ENCODE data around the gene SUFU.

DNA sequence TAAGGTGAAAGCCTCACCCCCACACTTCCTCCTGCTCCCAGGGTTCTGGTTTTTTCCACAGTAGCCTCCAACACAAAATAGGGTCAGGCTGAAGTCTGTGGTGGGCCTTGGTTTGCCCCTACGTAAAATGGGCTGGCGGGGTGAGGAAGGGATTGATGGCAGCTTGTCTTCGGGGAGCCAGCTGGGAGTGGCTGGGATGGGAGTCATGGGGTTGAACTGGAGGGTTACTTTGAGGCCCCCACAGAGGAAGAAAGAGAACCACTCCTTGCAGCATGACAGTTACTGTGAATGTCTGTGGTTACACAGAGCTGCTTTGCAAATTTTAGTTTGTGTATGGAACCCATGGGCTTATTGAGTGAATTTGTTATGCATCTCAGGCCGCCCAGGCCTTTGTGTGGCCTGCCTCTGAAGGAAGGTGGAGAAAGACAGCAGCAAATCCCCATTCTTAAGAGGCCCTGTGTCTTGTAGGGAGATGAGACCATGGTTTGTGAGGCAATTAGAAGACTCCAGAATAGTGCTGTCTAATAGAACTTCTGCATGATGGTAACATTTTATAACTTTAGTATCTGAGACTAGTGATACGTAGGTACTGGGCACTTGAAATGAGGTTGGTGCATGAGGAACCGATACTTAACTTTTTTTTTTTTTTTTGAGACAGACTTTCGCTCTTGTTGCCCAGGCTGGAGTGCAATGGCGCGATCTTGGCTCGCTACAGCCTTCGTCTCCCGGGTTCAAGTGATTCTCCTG lies 148.6 kb downstream of the SUFU start:
- TF ChIP-seq, protein P1, sequence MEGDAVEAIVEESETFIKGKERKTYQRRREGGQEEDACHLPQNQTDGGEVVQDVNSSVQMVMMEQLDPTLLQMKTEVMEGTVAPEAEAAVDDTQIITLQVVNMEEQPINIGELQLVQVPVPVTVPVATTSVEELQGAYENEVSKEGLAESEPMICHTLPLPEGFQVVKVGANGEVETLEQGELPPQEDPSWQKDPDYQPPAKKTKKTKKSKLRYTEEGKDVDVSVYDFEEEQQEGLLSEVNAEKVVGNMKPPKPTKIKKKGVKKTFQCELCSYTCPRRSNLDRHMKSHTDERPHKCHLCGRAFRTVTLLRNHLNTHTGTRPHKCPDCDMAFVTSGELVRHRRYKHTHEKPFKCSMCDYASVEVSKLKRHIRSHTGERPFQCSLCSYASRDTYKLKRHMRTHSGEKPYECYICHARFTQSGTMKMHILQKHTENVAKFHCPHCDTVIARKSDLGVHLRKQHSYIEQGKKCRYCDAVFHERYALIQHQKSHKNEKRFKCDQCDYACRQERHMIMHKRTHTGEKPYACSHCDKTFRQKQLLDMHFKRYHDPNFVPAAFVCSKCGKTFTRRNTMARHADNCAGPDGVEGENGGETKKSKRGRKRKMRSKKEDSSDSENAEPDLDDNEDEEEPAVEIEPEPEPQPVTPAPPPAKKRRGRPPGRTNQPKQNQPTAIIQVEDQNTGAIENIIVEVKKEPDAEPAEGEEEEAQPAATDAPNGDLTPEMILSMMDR (IDR thresholded peaks at IDR 0.05; ENCODE audit: insufficient read depth, low read length, poor library complexity, severe bottlenecking): no peak
- no peak for TF ChIP-seq EZH2phosphoT487 (conservative IDR thresholded peaks at IDR 0.05; ENCODE audit: low read length)

Measured in SU-DHL-6 (cell line).